ENCODE data around the gene FMN2.
A peak's percentile ranks its signal among the peaks of the same experiment; 100 is the strongest.
"Not testable (repeated sequence)": the region's sequence is repeated elsewhere in the genome, so short reads cannot be mapped to it uniquely, and the experiment has no call there.

FMN2 gene

GRCh38 chr1:240245629-240246020, 153.9 kb downstream of the FMN2 start:
- no peak overlapping the region for H3K4me3 ChIP-seq (replicated peaks in 1 of 2; ENCODE audit: low read depth in 2 of 2, low read length in 2 of 2)
- no peak for TF ChIP-seq CTCF (IDR thresholded peaks at IDR 0.05; ENCODE audit: low read depth, low read length)
- no peak for DNase-seq (ENCODE audit: low read depth in 2 of 2)

GRCh38 chr1:240247899-240248298, 156.2 kb downstream of the FMN2 start:
- TF ChIP-seq CTCF (IDR thresholded peaks at IDR 0.05; ENCODE audit: low read depth, low read length), result no peak
- DNase-seq (ENCODE audit: low read depth in 2 of 2), result no peak
- no peak overlapping the region for H3K4me3 ChIP-seq (replicated peaks in 1 of 2; ENCODE audit: low read depth in 2 of 2, low read length in 2 of 2)

- no peak overlapping the region for H3K4me3 ChIP-seq (replicated peaks in 1 of 2; ENCODE audit: low read depth in 2 of 2, low read length in 2 of 2)
- no peak for TF ChIP-seq CTCF (IDR thresholded peaks at IDR 0.05; ENCODE audit: low read depth, low read length)
- DNase-seq (ENCODE audit: low read depth in 2 of 2), result no peak
Observed at GRCh38 chr1:240254006-240254405, 162.3 kb downstream of the FMN2 start.

- no peak for TF ChIP-seq CTCF (IDR thresholded peaks at IDR 0.05; ENCODE audit: low read depth, low read length)
- no peak for DNase-seq (ENCODE audit: low read depth in 2 of 2)
- H3K4me3 ChIP-seq (replicated peaks in 1 of 2; ENCODE audit: low read depth in 2 of 2, low read length in 2 of 2), result no peak overlapping the region
Observed at GRCh38 chr1:240254778-240255291, 163.2 kb downstream of the FMN2 start.

- no peak for DNase-seq (ENCODE audit: low read depth in 2 of 2)
- no peak overlapping the region for H3K4me3 ChIP-seq (replicated peaks in 1 of 2; ENCODE audit: low read depth in 2 of 2, low read length in 2 of 2)
- TF ChIP-seq CTCF (IDR thresholded peaks at IDR 0.05; ENCODE audit: low read depth, low read length), result no peak
Observed at GRCh38 chr1:240255922-240256321, 164.2 kb downstream of the FMN2 start.

- TF ChIP-seq CTCF (IDR thresholded peaks at IDR 0.05; ENCODE audit: low read depth, low read length), result no peak
Observed at GRCh38 chr1:240256836-240257503, 165.3 kb downstream of the FMN2 start.

GRCh38 chr1:240258910-240259309, 167.2 kb downstream of the FMN2 start:
- H3K4me3 ChIP-seq (replicated peaks in 1 of 2; ENCODE audit: low read depth in 2 of 2, low read length in 2 of 2), result no peak overlapping the region
- DNase-seq (ENCODE audit: low read depth in 2 of 2), result peak; percentile 39 to 83
- no peak for TF ChIP-seq CTCF (IDR thresholded peaks at IDR 0.05; ENCODE audit: low read depth, low read length)

More at GRCh38 chr1:240256836-240257503, 165.3 kb downstream of the FMN2 start:
- H3K4me3 ChIP-seq (replicated peaks in 1 of 2; ENCODE audit: low read depth in 2 of 2, low read length in 2 of 2), result no peak overlapping the region
- no peak for DNase-seq (ENCODE audit: low read depth in 2 of 2)

GRCh38 chr1:240264494-240264893, 172.8 kb downstream of the FMN2 start:
- H3K4me3 ChIP-seq (replicated peaks in 1 of 2; ENCODE audit: low read depth in 2 of 2, low read length in 2 of 2); DNase-seq (ENCODE audit: low read depth in 2 of 2): not testable (repeated sequence)

All from cardiac fibroblast (primary cell).